ENCODE results near the gene COLEC11.

The COLEC11 gene

DNA sequence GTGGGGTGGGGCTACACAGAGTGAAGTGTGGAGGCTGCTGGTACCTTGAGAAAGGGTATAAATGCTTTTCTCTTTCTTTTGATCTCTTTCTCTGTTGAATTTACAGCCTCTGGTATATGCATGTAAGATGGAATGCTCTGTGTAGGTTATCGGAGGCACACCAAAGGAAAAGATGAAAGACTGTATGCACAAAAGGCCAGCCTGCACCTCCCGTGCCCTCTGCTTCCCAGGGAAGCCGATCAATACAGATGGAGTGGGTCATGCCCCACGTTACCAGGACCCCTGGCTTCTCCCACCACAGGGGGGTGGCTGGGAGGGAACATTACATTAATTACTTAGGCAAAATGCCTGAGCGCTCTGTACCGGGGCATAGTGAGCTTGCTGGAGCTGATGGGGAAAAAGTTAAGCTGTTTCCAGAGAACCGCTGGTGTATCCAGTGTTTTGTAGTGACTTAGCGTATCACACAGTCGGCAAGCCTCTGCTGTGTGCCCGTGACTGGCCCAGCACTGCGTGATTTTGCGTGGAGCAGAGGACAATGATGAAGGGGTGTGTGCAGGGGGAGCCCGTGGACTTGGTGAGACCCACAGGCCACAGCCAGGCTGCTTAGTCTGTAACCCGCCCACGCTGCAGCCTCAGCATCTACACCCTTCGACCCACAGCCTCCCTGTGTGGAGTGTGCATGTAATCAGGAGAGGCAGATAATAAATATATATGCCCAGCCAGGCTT lies 71.1 kb downstream of the COLEC11 start:
- no peak overlapping the region for H2AFZ ChIP-seq (ENCODE audit: low read depth, low read length)
- no peak for DNase-seq
- no peak for ATAC-seq (ENCODE audit: insufficient read depth, low read depth)
- H3K4me3 ChIP-seq (ENCODE audit: low read depth in 1 of 2, low read length in 2 of 2): no peak overlapping the region
- H3K9ac ChIP-seq (ENCODE audit: low read depth, low read length): no peak overlapping the region
- H3K27ac ChIP-seq (ENCODE audit: low read length): no peak overlapping the region
- H3K27me3 ChIP-seq (ENCODE audit: insufficient read depth, low read length, poor library complexity): peaks cover 2% of the 10 kb centered on the region
- no peak overlapping the region for H3K4me2 ChIP-seq (ENCODE audit: insufficient read depth, low read length)
- TF ChIP-seq, protein P1, sequence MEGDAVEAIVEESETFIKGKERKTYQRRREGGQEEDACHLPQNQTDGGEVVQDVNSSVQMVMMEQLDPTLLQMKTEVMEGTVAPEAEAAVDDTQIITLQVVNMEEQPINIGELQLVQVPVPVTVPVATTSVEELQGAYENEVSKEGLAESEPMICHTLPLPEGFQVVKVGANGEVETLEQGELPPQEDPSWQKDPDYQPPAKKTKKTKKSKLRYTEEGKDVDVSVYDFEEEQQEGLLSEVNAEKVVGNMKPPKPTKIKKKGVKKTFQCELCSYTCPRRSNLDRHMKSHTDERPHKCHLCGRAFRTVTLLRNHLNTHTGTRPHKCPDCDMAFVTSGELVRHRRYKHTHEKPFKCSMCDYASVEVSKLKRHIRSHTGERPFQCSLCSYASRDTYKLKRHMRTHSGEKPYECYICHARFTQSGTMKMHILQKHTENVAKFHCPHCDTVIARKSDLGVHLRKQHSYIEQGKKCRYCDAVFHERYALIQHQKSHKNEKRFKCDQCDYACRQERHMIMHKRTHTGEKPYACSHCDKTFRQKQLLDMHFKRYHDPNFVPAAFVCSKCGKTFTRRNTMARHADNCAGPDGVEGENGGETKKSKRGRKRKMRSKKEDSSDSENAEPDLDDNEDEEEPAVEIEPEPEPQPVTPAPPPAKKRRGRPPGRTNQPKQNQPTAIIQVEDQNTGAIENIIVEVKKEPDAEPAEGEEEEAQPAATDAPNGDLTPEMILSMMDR (IDR thresholded peaks at IDR 0.05; ENCODE audit: borderline replicate concordance, extremely low read depth, low read length, poor library complexity, severe bottlenecking): no peak
- TF ChIP-seq EZH2 (IDR thresholded peaks at IDR 0.05; ENCODE audit: borderline replicate concordance, low read depth, low read length, severe bottlenecking): no peak
- no peaks in the 10 kb centered on the region for H4K20me1 ChIP-seq (ENCODE audit: insufficient read depth, low read length)
- no peaks in the 10 kb centered on the region for H3K4me1 ChIP-seq (ENCODE audit: insufficient read depth, low read length)
- no peaks in the 10 kb centered on the region for H3K79me2 ChIP-seq (ENCODE audit: insufficient read depth, low read length)
- no peaks in the 10 kb centered on the region for H3K9me3 ChIP-seq (ENCODE audit: insufficient read depth, low read length, severe bottlenecking)
- H3K36me3 ChIP-seq (ENCODE audit: insufficient read depth, low read length): no peaks in the 10 kb centered on the region

DNA sequence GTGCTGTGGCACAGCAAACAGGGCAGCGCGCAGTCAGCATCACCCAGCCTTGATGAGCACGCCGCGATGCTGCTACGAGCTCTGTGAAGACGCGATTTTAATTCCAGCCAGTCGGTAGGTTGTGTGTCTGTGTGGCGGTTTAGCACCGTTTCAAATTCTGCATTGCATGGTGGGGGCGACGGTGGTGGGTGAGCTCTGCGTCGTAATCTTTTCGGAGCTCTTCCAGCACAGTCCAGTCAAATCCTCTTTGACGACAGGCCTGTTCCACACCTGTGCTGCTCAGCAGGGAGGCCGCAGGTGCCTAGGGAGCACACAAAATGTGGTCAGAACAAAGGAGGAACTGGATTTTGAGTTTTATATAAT lies 71.7 kb downstream of the COLEC11 start:
- Histone ChIP-seq H3K9me3 (ENCODE audit: insufficient read depth, low read length, severe bottlenecking) (no peaks in the 10 kb centered on the region), H3K4me2 (ENCODE audit: insufficient read depth, low read length) (no peak overlapping the region), H3K27ac (ENCODE audit: low read length) (no peak overlapping the region), H3K4me1 (ENCODE audit: insufficient read depth, low read length) (no peaks in the 10 kb centered on the region), H2AFZ (ENCODE audit: low read depth, low read length) (no peak overlapping the region), H3K9ac (ENCODE audit: low read depth, low read length) (no peak overlapping the region), H3K79me2 (ENCODE audit: insufficient read depth, low read length) (no peaks in the 10 kb centered on the region), H4K20me1 (ENCODE audit: insufficient read depth, low read length) (no peaks in the 10 kb centered on the region), H3K4me3 (ENCODE audit: low read depth in 1 of 2, low read length in 2 of 2) (no peak overlapping the region), H3K27me3 (ENCODE audit: insufficient read depth, low read length, poor library complexity) (peaks cover 2% of the 10 kb centered on the region), H3K36me3 (ENCODE audit: insufficient read depth, low read length) (no peaks in the 10 kb centered on the region)
- TF ChIP-seq, protein P1 (IDR thresholded peaks at IDR 0.05; ENCODE audit: borderline replicate concordance, extremely low read depth, low read length, poor library complexity, severe bottlenecking): no peak
- TF ChIP-seq EZH2 (IDR thresholded peaks at IDR 0.05; ENCODE audit: borderline replicate concordance, low read depth, low read length, severe bottlenecking): no peak
- ATAC-seq (ENCODE audit: insufficient read depth, low read depth): no peak
- DNase-seq: no peak

DNA sequence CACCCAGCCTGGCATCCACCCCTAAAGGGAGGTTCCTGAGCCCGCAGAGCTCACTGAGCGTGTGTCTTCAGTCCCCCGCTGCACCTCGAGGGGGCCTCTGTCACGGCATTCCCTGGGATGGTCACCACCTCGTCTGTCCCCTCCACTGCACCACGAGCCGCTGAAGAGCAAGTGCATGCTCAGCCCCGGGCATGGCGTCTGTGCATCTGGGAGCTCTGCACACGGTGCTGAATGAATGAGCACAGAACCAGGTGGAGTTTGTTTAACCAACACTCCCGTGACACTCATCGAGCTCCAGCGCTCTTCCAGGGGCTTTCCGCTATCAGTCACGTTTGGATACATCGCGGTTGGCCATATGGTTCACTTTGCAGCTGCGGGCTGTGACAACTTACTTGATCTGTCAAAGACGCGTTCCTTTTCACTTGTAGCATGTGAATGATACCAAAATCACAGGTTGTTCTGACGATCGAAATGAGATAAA lies 72.3 kb downstream of the COLEC11 start:
- Histone ChIP-seq H3K27ac (ENCODE audit: low read length) (no peak overlapping the region), H3K4me2 (ENCODE audit: insufficient read depth, low read length) (no peak overlapping the region), H3K36me3 (ENCODE audit: insufficient read depth, low read length) (no peaks in the 10 kb centered on the region), H2AFZ (ENCODE audit: low read depth, low read length) (no peak overlapping the region), H3K79me2 (ENCODE audit: insufficient read depth, low read length) (no peaks in the 10 kb centered on the region), H3K9ac (ENCODE audit: low read depth, low read length) (no peak overlapping the region), H3K27me3 (ENCODE audit: insufficient read depth, low read length, poor library complexity) (peaks cover 2% of the 10 kb centered on the region), H3K4me1 (ENCODE audit: insufficient read depth, low read length) (no peaks in the 10 kb centered on the region), H3K9me3 (ENCODE audit: insufficient read depth, low read length, severe bottlenecking) (no peaks in the 10 kb centered on the region), H3K4me3 (ENCODE audit: low read depth in 1 of 2, low read length in 2 of 2) (no peak overlapping the region), H4K20me1 (ENCODE audit: insufficient read depth, low read length) (no peaks in the 10 kb centered on the region)
- TF ChIP-seq EZH2 (IDR thresholded peaks at IDR 0.05; ENCODE audit: borderline replicate concordance, low read depth, low read length, severe bottlenecking): no peak
- TF ChIP-seq, protein P1 (IDR thresholded peaks at IDR 0.05; ENCODE audit: borderline replicate concordance, extremely low read depth, low read length, poor library complexity, severe bottlenecking): no peak
- DNase-seq (no peak), ATAC-seq (ENCODE audit: insufficient read depth, low read depth) (no peak)

Measured in DND-41 (cell line).